Measurements from ENCODE around the gene STK32B. TPM values are rescaled to one million over a fixed set of nuclear protein-coding genes. Genes with fewer than 3 reads are reported as not detected.

Gene STK32B
- total and polyA plus RNA-seq, 2 of the 8 experiments (the other 6 are each of a cell fraction or from before 2014, with no cell fraction given) = 2.3 to 2.5 TPM

GRCh38 chr4:5355846-5356245, 304.6 kb downstream of the STK32B start (continued):
- TF ChIP-seq CHD7 (IDR thresholded peaks at IDR 0.05; ENCODE audit: insufficient replicate concordance, low read length) (no peak), KDM1A (IDR thresholded peaks at IDR 0.05; ENCODE audit: borderline replicate concordance, low read length) (no peak), TAF1 (IDR thresholded peaks at IDR 0.05; ENCODE audit: low read depth, low read length) (no peak), MAX (IDR thresholded peaks at IDR 0.05) (no peak)

Measured in H1 (cell line).